ENCODE measurements around the gene DIPK2B. TPM values are rescaled to one million over a fixed set of nuclear protein-coding genes. Genes with fewer than 3 reads are reported as not detected.

The DIPK2B gene
- total RNA-seq, 2 experiments from 2014 or later: not detected

GRCh38 chrX:45229348-45229747 lies 28.7 kb upstream of the DIPK2B start:
- Histone ChIP-seq H3K27ac (ENCODE audit: low read depth in 1 of 2, low read length in 2 of 2) (no peak overlapping the region), H3K4me3 (ENCODE audit: low read length) (no peak overlapping the region), H3K36me3 (ENCODE audit: insufficient read depth, low read length) (no peaks in the 10 kb centered on the region), H3K9me3 (ENCODE audit: control insufficient read depth in 1 of 2, insufficient read depth in 1 of 2, low read length in 2 of 2) (no peaks in the 10 kb centered on the region), H3K27me3 (ENCODE audit: control insufficient read depth in 1 of 2, insufficient read depth in 2 of 2, low read length in 2 of 2) (no peaks in the 10 kb centered on the region), H3K4me1 (ENCODE audit: insufficient read depth, low read length) (peaks cover 12% of the 10 kb centered on the region)
- Mint-ChIP-seq H3K27me3 (no peaks in the 10 kb centered on the region), H3K9me3 (no peaks in the 10 kb centered on the region), H3K27ac (no peak overlapping the region), H3K36me3 (ENCODE audit: low read depth) (no peaks in the 10 kb centered on the region), H3K4me3 (no peak overlapping the region), H3K4me1 (ENCODE audit: low read depth) (peaks cover 22% of the 10 kb centered on the region)
- intact Hi-C loops (cut with DNase I, micrococcal nuclease): no loop called here
- ChIA-PET POLR2A (no interaction called here), CTCF (no interaction called here)
- no peak for DNase-seq
- no peak for TF ChIP-seq CTCF (IDR thresholded peaks at IDR 0.05)
- ATAC-seq (ENCODE audit: poor library complexity): no peak

GRCh38 chrX:45228126-45228525 lies 27.4 kb upstream of the DIPK2B start:
- Histone ChIP-seq H3K27me3 (ENCODE audit: control insufficient read depth in 1 of 2, insufficient read depth in 2 of 2, low read length in 2 of 2) (no peaks in the 10 kb centered on the region), H3K4me3 (ENCODE audit: low read length) (no peak overlapping the region), H3K36me3 (ENCODE audit: insufficient read depth, low read length) (no peaks in the 10 kb centered on the region), H3K4me1 (ENCODE audit: insufficient read depth, low read length) (peaks cover 12% of the 10 kb centered on the region), H3K9me3 (ENCODE audit: control insufficient read depth in 1 of 2, insufficient read depth in 1 of 2, low read length in 2 of 2) (no peaks in the 10 kb centered on the region), H3K27ac (ENCODE audit: low read depth in 1 of 2, low read length in 2 of 2) (no peak overlapping the region)
- Mint-ChIP-seq H3K4me1 (ENCODE audit: low read depth) (peaks cover 21% of the 10 kb centered on the region), H3K9me3 (no peaks in the 10 kb centered on the region), H3K4me3 (no peak overlapping the region), H3K36me3 (ENCODE audit: low read depth) (no peaks in the 10 kb centered on the region), H3K27me3 (no peaks in the 10 kb centered on the region), H3K27ac (no peak overlapping the region)
- CTCF ChIA-PET: no interaction called here
- DNase-seq (no peak), ATAC-seq (ENCODE audit: poor library complexity) (no peak)
- intact Hi-C loops (cut with DNase I, micrococcal nuclease): no loop called here
- no peak for TF ChIP-seq CTCF (IDR thresholded peaks at IDR 0.05)
- POLR2A ChIA-PET: no interaction called here

- Mint-ChIP-seq H3K27me3 (no peaks in the 10 kb centered on the region), H3K36me3 (ENCODE audit: low read depth) (no peaks in the 10 kb centered on the region), H3K9me3 (peaks cover 2% of the 10 kb centered on the region), H3K27ac (no peak overlapping the region), H3K4me1 (ENCODE audit: low read depth) (no peaks in the 10 kb centered on the region), H3K4me3 (no peak overlapping the region)
- H3K9me3 ChIP-seq (ENCODE audit: control insufficient read depth in 1 of 2, insufficient read depth in 1 of 2, low read length in 2 of 2): no peaks in the 10 kb centered on the region
- DNase-seq (no peak), ATAC-seq (ENCODE audit: poor library complexity) (no peak)
- H3K27ac ChIP-seq (ENCODE audit: low read depth in 1 of 2, low read length in 2 of 2): no peak overlapping the region
- TF ChIP-seq CTCF (IDR thresholded peaks at IDR 0.05): no peak
- intact Hi-C loops (cut with DNase I, micrococcal nuclease): no loop called here
- CTCF ChIA-PET: interaction anchor here (0.6 kb wide), 1 partner anchor 11 kb away, joined by 3 read pairs; no protein-coding TSS in a partner anchor
- no peak overlapping the region for H3K4me3 ChIP-seq (ENCODE audit: low read length)
- POLR2A ChIA-PET: no interaction called here
- H3K27me3 ChIP-seq (ENCODE audit: control insufficient read depth in 1 of 2, insufficient read depth in 2 of 2, low read length in 2 of 2): no peaks in the 10 kb centered on the region
- no peaks in the 10 kb centered on the region for H3K4me1 ChIP-seq (ENCODE audit: insufficient read depth, low read length)
- H3K36me3 ChIP-seq (ENCODE audit: insufficient read depth, low read length): no peaks in the 10 kb centered on the region
These were observed 7.6 kb upstream of the DIPK2B start for GRCh38 chrX:45208121-45208856.
